GM12872 (cell line): ENCODE measurements around the gene PNMA1.

ENCODE experiments used
- CTCF ChIP-seq: IDR thresholded peaks from 3 replicates; pipeline ENCODE4 v1.5.1; 2011; ENCODE audit warnings: low read depth, mild to moderate bottlenecking, low read length, moderate library complexity; ENCODE audit not compliant: insufficient read depth

PNMA1 gene

GRCh38 chr14:73759183-73759713, 45.1 kb upstream of the PNMA1 start:
- no peak for TF ChIP-seq CTCF

GRCh38 chr14:73758392-73759182, 44.4 kb upstream of the PNMA1 start:
- peak; percentile 83 for TF ChIP-seq CTCF

GRCh38 chr14:73757876-73758391, 43.8 kb upstream of the PNMA1 start:
- no peak for TF ChIP-seq CTCF

GRCh38 chr14:73757381-73757780, 43.2 kb upstream of the PNMA1 start:
- TF ChIP-seq CTCF = no peak

GRCh38 chr14:73755434-73756014, 41.3 kb upstream of the PNMA1 start:
- no peak for TF ChIP-seq CTCF

GRCh38 chr14:73754911-73755360, 40.8 kb upstream of the PNMA1 start:
- TF ChIP-seq CTCF = no peak
